Stimulated activated CD8-positive, alpha-beta memory T cell treated with anti-CD3 and anti-CD28 coated beads, Interleukin-15, amount 100 ng/mL, for 48 hours (primary cell): Measurements from ENCODE around the gene BLID.

Experiments
- DNase-seq, 2 donors: peaks; one replicate each; pipeline ENCODE4 v3.0.0-alpha.2; 2020; ENCODE audit warnings: low read depth in 2 of 2

The BLID gene

GRCh38 chr11:122105044-122105758 lies 10.8 kb downstream of the BLID start:
- DNase-seq: no peak

GRCh38 chr11:122104341-122104740 lies 11.7 kb downstream of the BLID start:
- DNase-seq: no peak

- DNase-seq: no peak
Measured at GRCh38 chr11:122103726-122104125, 12.3 kb downstream of the BLID start.

- no peak for DNase-seq
Measured at GRCh38 chr11:122103321-122103720, 12.7 kb downstream of the BLID start.

GRCh38 chr11:122102426-122102825 lies 13.6 kb downstream of the BLID start:
- no peak for DNase-seq

GRCh38 chr11:122101625-122102291 lies 14.3 kb downstream of the BLID start:
- DNase-seq: no peak

- DNase-seq: no peak
Measured at GRCh38 chr11:122100756-122101080, 15.3 kb downstream of the BLID start.

- no peak for DNase-seq
Measured at GRCh38 chr11:122100037-122100755, 15.8 kb downstream of the BLID start.

GRCh38 chr11:122099374-122100036 lies 16.5 kb downstream of the BLID start:
- DNase-seq: no peak

GRCh38 chr11:122098261-122098980 lies 17.6 kb downstream of the BLID start:
- DNase-seq: no peak

- no peak for DNase-seq
Measured at GRCh38 chr11:122097419-122098001, 18.5 kb downstream of the BLID start.

GRCh38 chr11:122096272-122097112 lies 19.5 kb downstream of the BLID start:
- DNase-seq: no peak

- no peak for DNase-seq
Measured at GRCh38 chr11:122095681-122096262, 20.2 kb downstream of the BLID start.

GRCh38 chr11:122094836-122095235 lies 21.2 kb downstream of the BLID start:
- DNase-seq: no peak

GRCh38 chr11:122093731-122094275 lies 22.2 kb downstream of the BLID start:
- no peak for DNase-seq

- no peak for DNase-seq
Measured at GRCh38 chr11:122091835-122092234, 24.2 kb downstream of the BLID start.

- DNase-seq: no peak
Measured at GRCh38 chr11:122089111-122089510, 26.9 kb downstream of the BLID start.

- no peak for DNase-seq
Measured at GRCh38 chr11:122085712-122086111, 30.3 kb downstream of the BLID start.

- no peak for DNase-seq
Measured at GRCh38 chr11:122085264-122085663, 30.8 kb downstream of the BLID start.

GRCh38 chr11:122082205-122082604 lies 33.8 kb downstream of the BLID start:
- no peak for DNase-seq
